HL-60 (cell line): ENCODE data around the gene HPD.
A peak's percentile ranks its signal among the peaks of the same experiment; 100 is the strongest.

Experiments used
- DNase-seq, 2 experiments: peaks; one replicate each; pipeline ENCODE4 v3.0.0-alpha.2; 2010 to 2020; ENCODE audit warnings: low read depth in 1 of 2, low spot score in 1 of 2
- H3K27ac ChIP-seq: fragments of 250-450 bp; sonication (Bioruptor Pico); replicated peaks from 2 replicates; pipeline ENCODE4 v1.5.1; 2020; ENCODE audit warnings: mild to moderate bottlenecking, moderate library complexity
- H3K27me3 ChIP-seq: fragments of 250-450 bp; sonication (Bioruptor Pico); 2 replicates; pipeline ENCODE4 v1.5.1; 2021; ENCODE audit warnings: mild to moderate bottlenecking, moderate library complexity; ENCODE audit not compliant: insufficient read depth, poor library complexity, severe bottlenecking
- H3K4me3 ChIP-seq: replicated peaks from 2 replicates; pipeline ENCODE4 v1.5.1; 2011; ENCODE audit warnings: mild to moderate bottlenecking, control low read depth, low read length; ENCODE audit not compliant: insufficient read depth
- CTCF ChIP-seq: IDR thresholded peaks from one replicate; pipeline ENCODE4 v1.5.1; 2011; ENCODE audit warnings: low read length, control low read depth, inconsistent platforms; ENCODE audit not compliant: insufficient read depth
- GABPA ChIP-seq: IDR thresholded peaks from 2 replicates; pipeline ENCODE4 v1.6.1; 2012; ENCODE audit warnings: low read depth
- POLR2AphosphoS5 ChIP-seq: IDR thresholded peaks from 2 replicates; pipeline ENCODE4 v1.6.1; 2012; ENCODE audit warnings: low read depth
- REST ChIP-seq: IDR thresholded peaks from 2 replicates; pipeline ENCODE4 v1.6.1; 2012; ENCODE audit warnings: low read depth; ENCODE audit not compliant: insufficient replicate concordance
- SPI1 ChIP-seq: IDR thresholded peaks from 2 replicates; pipeline ENCODE4 v1.6.1; 2012; ENCODE audit warnings: low read depth, mild to moderate bottlenecking, borderline replicate concordance

HPD gene

DNA sequence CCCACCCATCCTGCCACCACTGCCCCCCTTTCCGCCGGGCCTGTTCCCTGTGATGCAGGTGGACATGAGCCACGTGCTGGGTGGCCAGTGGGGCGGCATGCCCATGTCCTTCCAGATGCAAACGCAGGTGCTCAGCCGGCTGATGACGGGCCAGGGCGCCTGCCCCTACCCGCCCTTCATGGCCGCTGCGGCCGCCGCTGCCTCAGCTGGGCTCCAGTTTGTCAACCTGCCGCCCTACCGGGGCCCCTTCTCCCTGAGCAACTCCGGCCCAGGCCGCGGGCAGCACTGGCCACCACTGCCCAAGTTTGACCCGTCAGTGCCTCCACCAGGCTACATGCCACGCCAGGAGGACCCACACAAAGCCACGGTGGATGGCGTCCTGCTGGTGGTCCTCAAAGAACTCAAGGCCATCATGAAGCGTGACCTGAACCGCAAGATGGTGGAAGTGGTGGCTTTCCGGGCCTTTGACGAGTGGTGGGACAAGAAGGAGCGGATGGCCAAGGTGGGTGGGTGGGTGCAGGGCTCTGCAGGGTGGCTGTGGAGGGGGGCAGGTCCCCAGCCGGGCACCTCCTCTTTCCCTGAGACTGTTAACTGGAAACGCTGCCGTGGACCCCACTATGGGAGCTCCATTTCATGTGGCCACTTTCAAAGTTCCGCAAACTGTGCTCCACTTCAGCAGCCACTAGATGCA is 44.1 kb downstream of the HPD start:
- H3K27me3 ChIP-seq = no peaks in the 10 kb centered on the region
- TF ChIP-seq CTCF (no peak), REST (no peak), GABPA (no peak), POLR2AphosphoS5 (no peak), SPI1 (no peak)
- no peak for DNase-seq

GRCh38 chr12:121813951-121814350 is 44.7 kb downstream of the HPD start:
- peak overlapping the region; percentile 80 for H3K27ac ChIP-seq
- no peak for DNase-seq
- no peak for TF ChIP-seq GABPA
- TF ChIP-seq REST = no peak
- no peak for TF ChIP-seq POLR2AphosphoS5
- no peak for TF ChIP-seq CTCF
- TF ChIP-seq SPI1 = no peak
- H3K27me3 ChIP-seq = no peaks in the 10 kb centered on the region
- no peak overlapping the region for H3K4me3 ChIP-seq

More for the DNA sequence above, 44.1 kb downstream of the HPD start:
- H3K27ac ChIP-seq = no peak overlapping the region
- no peak overlapping the region for H3K4me3 ChIP-seq

GRCh38 chr12:121812921-121813896 is 45.5 kb downstream of the HPD start:
- H3K4me3 ChIP-seq = peak overlapping the region; percentile 81
- DNase-seq = peak; percentile 72 to 78
- H3K27me3 ChIP-seq = no peaks in the 10 kb centered on the region
- peak overlapping the region; percentile 80 for H3K27ac ChIP-seq
- no peak for TF ChIP-seq CTCF
- TF ChIP-seq REST = no peak
- TF ChIP-seq POLR2AphosphoS5 = peak; percentile 13; the same call in 1 of the 2 replicates
- TF ChIP-seq GABPA = no peak
- TF ChIP-seq SPI1 = peak; percentile 29; the same call in 1 of the 2 replicates
